Left colon (tissue), 2 donors: ENCODE results near the gene ALAS1. TPM values are rescaled to one million over a fixed set of nuclear protein-coding genes. Genes with fewer than 3 reads are reported as not detected.

Experiments
- ATAC-seq: fragments of 200-7000 bp; cut with Tn5 transposase; one replicate; pipeline ENCODE4 v1.9.1; 2020; ENCODE audit warnings: mild to moderate bottlenecking, moderate library complexity
- DNase-seq, 2 donors: peaks; one replicate each; pipeline ENCODE4 v3.0.0-alpha.2; 2020
- intact Hi-C, 2 donors: fragments of 100-400 bp; cut with DNase I in 1 of 2; cut with micrococcal nuclease in 1 of 2; formaldehyde crosslinking; loops; one replicate each; pipeline versions ENCODE4 v1.11.2 to v1.14.0; 2022; cut with DNase I, micrococcal nuclease
- total RNA-seq, 2 donors: library from RNA; stranded (reverse); fragmentation: NEBNext Ultra II Directional; extraction: Animal tissue kit (Norgen Biotek cat#: 25700); gene quantifications; one replicate each; pipeline ENCODE4 v1.2.1, GENCODE V29; 2021
- donor health status: DM: no; HTN: no; CAD: no.
- donor health status: DM: yes; HTN: yes; CAD: no.

The ALAS1 gene
- total RNA-seq, 2 donors from 2014 or later = 128 to 150 TPM

DNA sequence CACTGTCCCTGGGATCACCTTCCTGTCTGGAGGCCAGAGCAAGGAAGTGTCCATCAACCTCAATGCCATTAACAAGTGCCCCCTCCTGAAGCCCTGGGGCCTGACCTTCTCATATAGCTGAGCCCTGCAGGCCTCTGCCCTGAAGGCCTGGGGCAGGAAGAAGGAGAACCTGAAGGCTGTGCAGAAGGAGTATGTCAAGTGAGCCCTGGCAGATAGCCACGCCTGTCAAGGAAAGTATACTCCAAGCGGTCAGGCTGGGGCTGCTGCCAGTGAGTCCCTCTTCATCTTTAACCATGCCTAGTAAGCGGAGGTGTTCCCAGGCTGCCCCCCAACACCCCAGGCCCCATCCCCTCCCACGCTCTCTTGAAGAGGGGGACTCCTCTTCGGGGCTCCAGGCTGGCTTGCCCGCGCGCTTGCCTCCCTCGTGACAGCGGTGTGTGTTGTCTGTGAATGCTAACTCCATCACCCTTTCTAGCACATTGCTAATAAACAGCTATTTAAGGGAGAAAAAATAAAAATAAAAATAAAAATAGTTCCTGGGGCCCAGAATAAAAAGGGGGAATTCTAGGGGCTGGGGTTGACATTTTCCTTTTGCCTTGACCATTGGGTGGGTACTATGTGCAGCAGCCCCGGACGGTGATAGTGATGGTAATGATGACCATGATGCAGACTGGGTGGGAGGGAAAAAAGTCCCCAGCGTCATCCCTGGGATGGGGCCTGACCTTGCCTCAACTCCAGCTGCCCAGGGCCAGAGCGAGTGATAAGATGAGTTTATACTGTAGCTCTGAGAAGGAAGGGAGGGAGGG lies 3.3 kb upstream of the ALAS1 start:
- ATAC-seq = no peak
- DNase-seq = peak; percentile 63 to 71
- intact Hi-C loops = no loop called here

- intact Hi-C loops = no loop called here
- ATAC-seq (no peak), DNase-seq (no peak)
Observed at GRCh38 chr3:52195291-52195597, 2.7 kb upstream of the ALAS1 start.

- DNase-seq (no peak), ATAC-seq (no peak)
- intact Hi-C loops = no loop called here
Observed at GRCh38 chr3:52195823-52196331, 2.1 kb upstream of the ALAS1 start.

- ATAC-seq (peak; percentile 82), DNase-seq (peak; percentile 85 to 93)
- intact Hi-C loops = no loop called here
Observed at GRCh38 chr3:52196977-52197376, 983 bp upstream of the ALAS1 start.

- intact Hi-C loops = no loop called here
- peak; percentile 8 for ATAC-seq
Observed at GRCh38 chr3:52197499-52197841, 490 bp upstream of the ALAS1 start.

GRCh38 chr3:52198643-52199608 lies 966 bp downstream of the ALAS1 start:
- intact Hi-C loops = no loop called here
- ATAC-seq (no peak), DNase-seq (no peak)

More at GRCh38 chr3:52197499-52197841, 490 bp upstream of the ALAS1 start:
- no peak for DNase-seq

DNA sequence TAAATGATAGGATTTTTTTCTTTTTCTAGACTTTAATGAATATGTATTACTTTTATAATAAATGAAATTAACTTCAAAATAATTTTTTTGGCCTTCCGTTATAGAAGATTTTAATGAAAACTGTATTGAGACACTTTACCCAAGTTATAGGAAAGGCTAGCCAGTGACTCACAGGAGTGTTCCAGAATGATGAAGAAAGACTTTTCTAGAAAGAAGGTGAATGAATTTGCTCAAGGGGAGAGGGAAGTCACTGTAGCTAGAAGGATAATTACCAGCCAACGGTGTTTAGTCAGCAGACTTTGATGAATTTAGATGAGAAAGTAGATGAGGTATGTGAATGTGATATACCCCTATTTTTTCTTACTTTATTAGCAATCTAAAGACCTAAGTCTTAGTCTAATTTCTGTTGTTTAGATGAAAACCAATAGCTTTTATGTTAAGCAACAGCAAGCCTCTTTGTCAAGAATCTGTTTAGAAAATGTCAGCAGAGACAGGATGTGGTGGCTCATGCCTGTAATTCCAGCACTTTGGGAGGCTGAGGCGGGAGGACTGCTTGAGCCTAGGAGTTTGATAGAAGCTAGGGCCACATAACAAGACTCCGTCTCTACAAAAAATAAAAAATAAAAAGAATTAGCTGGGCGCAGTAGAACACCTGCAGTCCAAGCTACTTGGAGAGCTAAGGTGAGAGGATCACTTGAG lies 3.2 kb downstream of the ALAS1 start:
- ATAC-seq (no peak), DNase-seq (no peak)
- intact Hi-C loops = no loop called here

DNA sequence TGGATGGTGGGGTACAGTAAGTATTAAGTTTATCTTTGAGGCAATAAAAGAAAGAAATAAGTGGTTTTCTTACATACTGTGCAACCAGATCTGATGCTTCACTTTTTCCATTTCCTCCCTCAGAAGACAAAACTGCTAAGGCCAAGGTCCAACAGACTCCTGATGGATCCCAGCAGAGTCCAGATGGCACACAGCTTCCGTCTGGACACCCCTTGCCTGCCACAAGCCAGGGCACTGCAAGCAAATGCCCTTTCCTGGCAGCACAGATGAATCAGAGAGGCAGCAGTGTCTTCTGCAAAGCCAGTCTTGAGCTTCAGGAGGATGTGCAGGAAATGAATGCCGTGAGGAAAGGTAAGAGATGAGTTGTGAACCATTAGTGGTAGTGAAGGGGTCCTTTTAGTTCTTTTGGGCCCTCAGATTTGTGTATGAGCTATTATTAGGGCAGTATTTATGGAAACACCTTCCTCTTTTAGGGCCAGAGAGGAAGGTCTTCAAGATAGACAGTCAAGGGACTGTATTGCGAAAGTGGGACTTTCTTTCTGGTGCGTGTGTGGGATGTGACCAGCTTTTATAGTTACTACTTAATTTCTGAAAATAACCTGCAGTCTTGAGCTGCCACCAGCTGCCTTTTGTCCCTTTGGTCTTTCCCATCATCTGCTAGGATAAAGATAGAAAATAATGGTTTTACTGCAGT lies 4.6 kb downstream of the ALAS1 start:
- no peak for ATAC-seq
- DNase-seq = no peak
- intact Hi-C loops = no loop called here

DNA sequence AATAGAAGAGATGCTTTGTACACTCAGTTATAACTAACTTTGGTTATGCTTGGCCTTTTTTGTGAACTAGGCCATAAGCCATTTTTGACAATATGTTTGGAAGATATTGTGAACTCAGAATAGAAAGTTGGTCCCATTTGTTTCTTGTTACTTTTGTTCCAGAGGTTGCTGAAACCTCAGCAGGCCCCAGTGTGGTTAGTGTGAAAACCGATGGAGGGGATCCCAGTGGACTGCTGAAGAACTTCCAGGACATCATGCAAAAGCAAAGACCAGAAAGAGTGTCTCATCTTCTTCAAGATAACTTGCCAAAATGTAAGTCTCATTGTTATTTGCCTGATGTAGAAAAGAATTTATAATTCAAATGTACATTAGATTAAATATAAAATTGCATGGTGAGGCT lies 5.7 kb downstream of the ALAS1 start:
- intact Hi-C loops = no loop called here
- DNase-seq (no peak), ATAC-seq (no peak)

GRCh38 chr3:52204337-52205073 lies 6.5 kb downstream of the ALAS1 start:
- ATAC-seq = peak; percentile 78
- intact Hi-C loops = no loop called here
- peak; percentile 56 to 64 for DNase-seq

DNA sequence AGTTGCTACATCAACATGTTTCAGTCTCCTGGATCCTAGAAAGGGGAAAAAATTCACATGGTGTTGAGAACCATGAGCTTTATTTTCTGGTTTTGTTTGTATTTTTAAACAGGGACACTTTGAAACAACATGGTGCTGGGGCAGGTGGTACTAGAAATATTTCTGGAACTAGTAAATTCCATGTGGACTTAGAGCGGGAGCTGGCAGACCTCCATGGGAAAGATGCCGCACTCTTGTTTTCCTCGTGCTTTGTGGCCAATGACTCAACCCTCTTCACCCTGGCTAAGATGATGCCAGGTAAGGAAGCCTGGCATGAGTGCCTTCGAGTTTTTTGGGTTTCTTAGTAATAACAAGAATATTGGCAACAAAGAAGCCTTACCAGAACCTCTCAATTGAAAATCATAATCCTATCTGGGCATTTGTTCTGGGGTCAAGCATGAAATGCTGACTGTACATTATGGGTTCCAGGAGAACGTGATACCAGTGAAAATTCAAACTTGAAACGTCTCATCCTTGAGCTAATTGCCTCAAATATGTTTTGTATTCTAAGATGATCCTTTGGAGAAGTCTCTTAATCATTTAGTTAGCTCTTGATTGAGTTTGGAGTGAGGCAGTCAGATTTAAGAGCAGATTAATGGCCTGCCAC lies 7.9 kb downstream of the ALAS1 start:
- no peak for ATAC-seq
- no peak for DNase-seq
- intact Hi-C loops = no loop called here

- ATAC-seq (no peak), DNase-seq (no peak)
- intact Hi-C loops = no loop called here
Observed at GRCh38 chr3:52208556-52208955, 10.6 kb downstream of the ALAS1 start.

- DNase-seq = no peak
- peak; percentile 29 for ATAC-seq
- intact Hi-C loops = no loop called here
Observed at GRCh38 chr3:52210037-52210436, 12.1 kb downstream of the ALAS1 start.

GRCh38 chr3:52210550-52211046 lies 12.6 kb downstream of the ALAS1 start:
- ATAC-seq (peak; percentile 88), DNase-seq (no peak)
- intact Hi-C loops = no loop called here

DNA sequence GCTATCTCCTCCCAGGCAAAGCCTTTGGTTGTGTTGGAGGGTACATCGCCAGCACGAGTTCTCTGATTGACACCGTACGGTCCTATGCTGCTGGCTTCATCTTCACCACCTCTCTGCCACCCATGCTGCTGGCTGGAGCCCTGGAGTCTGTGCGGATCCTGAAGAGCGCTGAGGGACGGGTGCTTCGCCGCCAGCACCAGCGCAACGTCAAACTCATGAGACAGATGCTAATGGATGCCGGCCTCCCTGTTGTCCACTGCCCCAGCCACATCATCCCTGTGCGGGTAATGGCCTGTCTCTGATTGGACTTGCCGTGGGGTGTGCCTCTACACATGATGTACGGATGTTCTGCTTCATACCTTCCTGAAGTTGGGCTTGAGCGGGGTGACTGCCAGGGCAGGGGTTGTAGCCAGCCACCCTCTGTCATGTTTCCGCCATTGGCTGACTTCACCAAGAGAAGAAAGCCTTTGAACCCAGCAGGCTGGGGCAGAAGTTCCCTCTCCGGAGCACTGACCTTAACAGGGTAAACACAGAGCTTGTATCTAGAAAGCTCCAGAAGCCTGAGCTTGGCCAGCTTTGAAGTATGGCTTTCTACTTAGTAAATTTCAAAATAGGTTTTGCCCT lies 13.4 kb downstream of the ALAS1 start:
- ATAC-seq = no peak
- intact Hi-C loops = no loop called here
- no peak for DNase-seq

DNA sequence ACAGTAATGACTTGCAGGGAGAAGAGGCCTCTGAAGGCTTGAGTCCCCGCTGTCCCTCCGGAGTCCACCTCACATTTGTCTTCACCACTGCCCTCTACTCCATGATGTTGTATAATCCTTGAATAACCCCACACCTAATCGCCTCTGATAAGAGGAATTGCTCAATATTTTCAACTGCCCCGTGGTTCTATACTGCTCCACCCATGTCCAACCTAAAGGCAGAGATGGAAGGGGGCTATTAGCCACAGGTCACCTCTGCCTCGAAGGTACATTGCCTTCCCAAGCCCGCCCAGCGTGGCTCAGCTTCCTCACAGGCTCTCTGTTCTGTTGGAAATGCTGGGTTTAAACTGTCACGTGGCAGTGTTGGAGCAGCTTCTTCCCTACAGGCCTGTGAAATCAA lies 15.0 kb downstream of the ALAS1 start:
- intact Hi-C loops = no loop called here
- ATAC-seq (no peak), DNase-seq (no peak)

DNA sequence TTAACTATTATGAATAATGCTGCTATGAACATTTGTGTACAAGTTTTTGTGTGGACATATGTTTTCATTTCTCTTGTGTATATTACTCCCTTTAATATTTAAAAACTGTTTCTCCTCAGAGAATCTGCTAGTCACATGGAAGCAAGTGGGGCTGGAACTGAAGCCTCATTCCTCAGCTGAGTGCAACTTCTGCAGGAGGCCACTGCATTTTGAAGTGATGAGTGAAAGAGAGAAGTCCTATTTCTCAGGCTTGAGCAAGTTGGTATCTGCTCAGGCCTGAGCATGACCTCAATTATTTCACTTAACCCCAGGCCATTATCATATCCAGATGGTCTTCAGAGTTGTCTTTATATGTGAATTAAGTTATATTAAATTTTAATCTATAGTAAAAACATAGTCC lies 15.9 kb downstream of the ALAS1 start:
- ATAC-seq = no peak

More for the DNA sequence above, 15.9 kb downstream of the ALAS1 start:
- intact Hi-C loops = no loop called here
- DNase-seq = no peak
